WERI-Rb-1 (cell line): ENCODE measurements around the gene MYPOP.
A peak's percentile ranks its signal among the peaks of the same experiment; 100 is the strongest.

Experiments used
- DNase-seq: peaks from one replicate; pipeline ENCODE4 v3.0.0-alpha.2; 2020
- H3K27ac ChIP-seq: fragments of 250-450 bp; sonication (Bioruptor Pico); 2 replicates; pipeline ENCODE4 v1.5.1; 2020; ENCODE audit warnings: mild to moderate bottlenecking, moderate library complexity
- H3K27me3 ChIP-seq: fragments of 250-450 bp; sonication (Bioruptor Pico); 2 replicates; pipeline ENCODE4 v1.5.1; 2021; ENCODE audit warnings: mild to moderate bottlenecking, low read depth, moderate library complexity; ENCODE audit not compliant: insufficient read depth, severe bottlenecking
- H3K36me3 ChIP-seq: fragments of 250-450 bp; sonication (Bioruptor Pico); 2 replicates; pipeline ENCODE4 v1.5.1; 2020; ENCODE audit warnings: mild to moderate bottlenecking, moderate library complexity
- H3K4me3 ChIP-seq: 2 replicates; pipeline ENCODE4 v1.5.1; 2011; ENCODE audit warnings: low read depth, mild to moderate bottlenecking, control low read depth, low read length
- H3K9me3 ChIP-seq: fragments of 250-450 bp; sonication (Bioruptor Pico); 2 replicates; pipeline ENCODE4 v1.5.1; 2021; ENCODE audit warnings: mild to moderate bottlenecking, moderate library complexity; ENCODE audit not compliant: severe bottlenecking
- CTCF ChIP-seq: IDR thresholded peaks from 2 replicates; pipeline ENCODE4 v1.5.1; 2011; ENCODE audit warnings: low read depth, mild to moderate bottlenecking, control low read depth, inconsistent platforms, low read length

The MYPOP gene

GRCh38 chr19:45924891-45925447 lies 22.6 kb upstream of the MYPOP start:
- Histone ChIP-seq H3K36me3 (no peaks in the 10 kb centered on the region), H3K4me3 (no peak overlapping the region), H3K9me3 (no peaks in the 10 kb centered on the region), H3K27ac (no peak overlapping the region), H3K27me3 (no peaks in the 10 kb centered on the region)
- TF ChIP-seq CTCF = no peak
- DNase-seq = no peak

- no peak overlapping the region for H3K4me3 ChIP-seq
- H3K36me3 ChIP-seq = no peaks in the 10 kb centered on the region
- 0 out of 2 replicates have a peak, but pooled peaks have one; percentile 30 for TF ChIP-seq CTCF
- DNase-seq = no peak
- no peaks in the 10 kb centered on the region for H3K9me3 ChIP-seq
- H3K27me3 ChIP-seq = no peaks in the 10 kb centered on the region
- no peak overlapping the region for H3K27ac ChIP-seq
Observed at GRCh38 chr19:45922281-45922680, 19.9 kb upstream of the MYPOP start.

GRCh38 chr19:45920458-45920857 lies 18.0 kb upstream of the MYPOP start:
- H3K9me3 ChIP-seq = no peaks in the 10 kb centered on the region
- no peak overlapping the region for H3K4me3 ChIP-seq
- no peak for TF ChIP-seq CTCF
- H3K27me3 ChIP-seq = no peaks in the 10 kb centered on the region
- no peaks in the 10 kb centered on the region for H3K36me3 ChIP-seq
- no peak overlapping the region for H3K27ac ChIP-seq
- peak; percentile 35 for DNase-seq

- no peak for DNase-seq
Observed at GRCh38 chr19:45919678-45920077, 17.3 kb upstream of the MYPOP start.

GRCh38 chr19:45918721-45919120 lies 16.3 kb upstream of the MYPOP start:
- Histone ChIP-seq H3K4me3 (no peak overlapping the region), H3K27me3 (no peaks in the 10 kb centered on the region), H3K27ac (no peak overlapping the region), H3K36me3 (no peaks in the 10 kb centered on the region), H3K9me3 (no peaks in the 10 kb centered on the region)
- no peak for DNase-seq
- TF ChIP-seq CTCF = no peak

More at GRCh38 chr19:45919678-45920077, 17.3 kb upstream of the MYPOP start:
- H3K9me3 ChIP-seq = no peaks in the 10 kb centered on the region
- no peak for TF ChIP-seq CTCF
- H3K27me3 ChIP-seq = no peaks in the 10 kb centered on the region
- no peaks in the 10 kb centered on the region for H3K36me3 ChIP-seq
- H3K4me3 ChIP-seq = no peak overlapping the region
- no peak overlapping the region for H3K27ac ChIP-seq
